RKO (cell line): Measurements from ENCODE around the gene CMPK2.

Experiments
- DNase-seq: peaks from one replicate; pipeline ENCODE4 v3.0.0-alpha.2; 2016; ENCODE audit warnings: low spot score

The CMPK2 gene

DNA sequence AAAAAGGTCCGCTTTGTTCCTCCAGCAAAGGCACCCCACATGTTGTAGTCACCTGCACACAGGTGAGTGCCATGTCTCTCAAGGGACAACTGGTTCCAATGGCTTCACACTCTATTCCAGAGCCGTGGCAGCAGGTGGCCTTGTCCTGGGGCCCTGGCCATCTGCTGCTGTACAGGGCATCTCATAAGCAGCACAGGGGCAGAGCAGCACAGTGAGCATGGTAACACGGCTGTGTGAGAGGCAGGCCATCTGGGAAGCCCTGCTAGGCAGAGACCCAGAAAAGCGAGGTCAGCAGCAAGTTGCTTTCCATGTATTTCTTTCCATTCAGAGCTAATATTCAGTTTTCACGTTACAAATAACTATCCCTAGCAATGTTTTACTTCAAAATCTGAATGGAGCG, 54.7 kb downstream of the CMPK2 start:
- no peak for DNase-seq

DNA sequence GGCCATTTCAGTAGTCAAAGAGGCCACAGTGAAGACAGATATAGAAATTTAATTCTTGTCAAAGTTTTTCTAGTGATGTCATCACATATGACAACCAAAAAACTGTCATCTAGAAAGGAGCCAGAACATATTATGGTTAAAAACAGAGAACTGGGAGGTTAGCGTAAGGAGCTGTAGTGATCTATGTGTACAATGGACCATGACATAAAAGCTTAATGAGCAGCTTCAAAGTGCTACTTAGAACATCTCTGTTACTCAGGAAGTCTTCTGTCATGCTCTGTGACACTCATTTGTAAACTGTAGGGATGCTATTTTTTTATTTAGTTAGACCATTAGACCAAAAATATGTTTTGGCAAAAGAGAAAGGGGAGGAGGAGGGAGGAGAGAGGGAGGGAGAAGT, 57.3 kb downstream of the CMPK2 start:
- no peak for DNase-seq

DNA sequence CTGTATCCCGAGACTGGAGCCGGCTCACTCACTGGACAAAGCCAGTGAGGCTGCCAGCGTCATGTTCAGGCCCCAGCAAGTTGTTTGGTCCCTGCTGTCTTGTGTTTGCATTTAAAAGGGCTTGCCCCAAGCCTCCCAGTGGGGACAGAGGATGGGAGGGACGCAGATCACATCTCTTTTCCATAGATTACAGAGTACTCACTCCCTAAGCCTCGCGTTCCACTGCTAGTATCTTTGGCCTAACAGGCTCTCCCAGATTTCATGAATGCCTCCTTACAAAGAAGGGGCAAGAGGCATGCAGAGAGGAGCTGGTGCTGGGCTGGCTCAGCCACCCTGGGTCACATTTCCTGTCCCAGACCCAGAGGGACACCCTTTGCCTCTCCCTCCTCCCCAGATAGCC, 59.1 kb downstream of the CMPK2 start:
- no peak for DNase-seq

GRCh38 chr2:6800553-6800952, 65.2 kb downstream of the CMPK2 start:
- no peak for DNase-seq
